H1 (cell line): ENCODE data around the gene CACFD1. TPM values are rescaled to one million over a fixed set of nuclear protein-coding genes. Genes with fewer than 3 reads are reported as not detected.

Experiments used
- ATF2 ChIP-seq: IDR thresholded peaks from 2 replicates; pipeline ENCODE4 v1.6.1; 2012; ENCODE audit warnings: low read length, inconsistent platforms
- polyA plus RNA-seq, 7 experiments: library from polyadenylated mRNA; depleted of rRNA in 3 of 7; stranded (reverse) in 5 of 7; unstranded in 2 of 7; fragments of >200 nt in 5 of 7; fragments of 200-250 nt in 2 of 7; gene quantifications; 1 replicate in 5 of 7; 2 replicates in 1 of 7; 4 replicates in 1 of 7; pipeline versions ENCODE4 v1.2.1 to v1.2.3, GENCODE V29; 2011 to 2013; ENCODE audit warnings: missing spikeins in 2 of 7, mixed read lengths in 2 of 7
- total RNA-seq: library from RNA; stranded (reverse); fragmentation: NEBNext Ultra II Directional; extraction: Animal tissue kit (Norgen Biotek cat#: 25700); gene quantifications from 2 replicates; pipeline ENCODE4 v1.2.1, GENCODE V29; 2021

The CACFD1 gene
- total and polyA plus RNA-seq, 2 of the 8 experiments (the other 6 are each of a cell fraction or from before 2014, with no cell fraction given), result 13.4 to 15.5 TPM

DNA sequence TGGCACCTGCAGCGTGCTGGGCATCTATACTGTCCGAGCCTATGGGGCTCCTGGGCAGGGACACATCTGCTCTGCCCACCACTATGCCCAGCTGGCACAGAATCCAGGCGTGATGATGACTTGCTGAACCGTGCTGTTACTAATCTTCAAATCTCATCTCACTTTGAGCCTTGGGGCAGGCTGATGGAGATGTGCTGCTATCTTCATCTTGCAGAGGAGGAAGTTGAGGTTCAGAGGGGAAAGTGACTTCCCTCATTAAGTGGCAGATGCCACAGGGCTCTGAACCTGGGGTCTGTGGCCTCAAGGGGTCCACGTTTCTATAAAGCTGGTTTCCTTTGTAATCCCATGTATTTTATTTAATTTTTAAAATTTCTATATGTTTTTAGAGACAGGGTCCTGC, 14.4 kb downstream of the CACFD1 start (continued):
- no peak for TF ChIP-seq ATF2
